Neural progenitor cell (in vitro differentiated cells): Measurements from ENCODE around the gene CTCF.

Experiments
- CTCF ChIP-seq: fragments of 200-600 bp; sonication (generic); IDR thresholded peaks from 2 replicates; pipeline ENCODE4 v1.5.1; 2017; ENCODE audit warnings: antibody characterized with exemption, mild to moderate bottlenecking
- EZH2 ChIP-seq: fragments of 200-600 bp; sonication (generic); IDR thresholded peaks from 2 replicates; pipeline ENCODE4 v1.6.1; 2017; ENCODE audit warnings: antibody characterized with exemption, mild to moderate bottlenecking, moderate library complexity

- TF ChIP-seq CTCF = no peak
- TF ChIP-seq EZH2 = no peak
These were observed 46.0 kb downstream of the CTCF start for GRCh38 chr16:67608364-67608763.
